Measurements from ENCODE around the gene FGGY. TPM values are rescaled to one million over a fixed set of nuclear protein-coding genes. Genes with fewer than 3 reads are reported as not detected.

Gene FGGY
- total RNA-seq, 1 experiment from 2014 or later: 14.6 TPM

GRCh38 chr1:59401581-59401980, 104.7 kb downstream of the FGGY start:
- no peak overlapping the region for H3K56ac ChIP-seq (ENCODE audit: insufficient read length, low read depth, low read length)
- 0 out of 2 replicates have a peak, but pooled peaks cover 1% of the 10 kb centered on the region for H3K79me2 ChIP-seq (ENCODE audit: insufficient read depth, low read length)
- H4K91ac ChIP-seq (ENCODE audit: insufficient read length, low read depth, low read length): no peak overlapping the region
- no peak overlapping the region for H2BK15ac ChIP-seq (ENCODE audit: low read depth, low read length)
- H3K27ac ChIP-seq (ENCODE audit: insufficient read length, low read depth, low read length): no peak overlapping the region
- Mint-ChIP-seq H3K36me3 (ENCODE audit: insufficient read depth in 1 of 3, low read depth in 3 of 3) (peaks cover 0 to 4% (median 0%) of the 10 kb centered on the region in 3 experiments; a peak in 1 of 7 replicates), H3K27ac (no peak overlapping the region), H3K4me1 (peaks cover 5 to 6% of the 10 kb centered on the region in 2 experiments), H3K4me3 (no peak overlapping the region; a peak in 1 of 5 replicates), H3K9me3 (0 out of 5 replicates have a peak, but pooled peaks cover 0 to 1% of the 10 kb centered on the region in 2 experiments), H3K27me3 (ENCODE audit: low read depth) (no peaks in the 10 kb centered on the region)
- H3K27me3 ChIP-seq (ENCODE audit: insufficient read depth, low read length): no peaks in the 10 kb centered on the region
- no peaks in the 10 kb centered on the region for H4K20me1 ChIP-seq (ENCODE audit: control insufficient read depth, insufficient read depth, insufficient read length)
- no peaks in the 10 kb centered on the region for H3K79me1 ChIP-seq (ENCODE audit: insufficient read depth, low read depth, low read length, poor library complexity, severe bottlenecking)
- TF ChIP-seq CTCF (conservative IDR thresholded peaks at IDR 0.05): no peak
- no CpG with 5 or more reads among the region's 3 CpGs for WGBS (ENCODE audit: extremely low coverage, insufficient read length, low lambda C conversion rate)
- H2BK12ac ChIP-seq (ENCODE audit: insufficient read length, low read depth, low read length): no peak overlapping the region
- no peak overlapping the region for H4K5ac ChIP-seq (ENCODE audit: insufficient read length, low read depth, low read length)
- no peak overlapping the region for H3K9ac ChIP-seq (ENCODE audit: extremely low read depth, insufficient read length, low read length)
- H3K23me2 ChIP-seq (ENCODE audit: insufficient read length, low read depth, low read length, poor library complexity, severe bottlenecking): no peaks in the 10 kb centered on the region
- no peak for DNase-seq
- H3K4ac ChIP-seq (ENCODE audit: low read depth, low read length): no peak overlapping the region
- no peak overlapping the region for H3K18ac ChIP-seq (ENCODE audit: insufficient read length, low read depth, low read length)
- H2AK5ac ChIP-seq (ENCODE audit: insufficient read length, low read length): no peak overlapping the region
- H2AFZ ChIP-seq (ENCODE audit: low read length): no peak overlapping the region
- H3K23ac ChIP-seq (ENCODE audit: insufficient read length, low read depth, low read length): no peak overlapping the region
- peaks cover 4% of the 10 kb centered on the region; the same call in 1 of the 2 replicates for H3K4me1 ChIP-seq (ENCODE audit: insufficient read depth, low read length)
- no peaks in the 10 kb centered on the region for H3K9me3 ChIP-seq (ENCODE audit: control insufficient read depth, low read depth, low read length)
- H2BK5ac ChIP-seq (ENCODE audit: insufficient read length, low read length): no peak overlapping the region
- H3K4me2 ChIP-seq (ENCODE audit: insufficient read depth, insufficient read length, low read length): no peak overlapping the region
- no peak overlapping the region for H3T11ph ChIP-seq (ENCODE audit: low read length)
- no peak overlapping the region for H2BK120ac ChIP-seq (ENCODE audit: low read depth, low read length, poor library complexity, severe bottlenecking)
- H3K14ac ChIP-seq (ENCODE audit: insufficient read depth, low read length): no peak overlapping the region
- H2BK20ac ChIP-seq (ENCODE audit: low read depth, low read length, poor library complexity, severe bottlenecking): no peak overlapping the region
- no peak overlapping the region for H4K8ac ChIP-seq (replicated peaks; ENCODE audit: insufficient read length, low read depth, low read length)
